GM18526 (cell line): ENCODE results near the gene ZSCAN30.

Source experiments
- POLR2A ChIP-seq: IDR thresholded peaks from 3 replicates; pipeline ENCODE4 v1.6.1; 2011; ENCODE audit not compliant: insufficient read length; ENCODE audit errors: extremely low read depth

The ZSCAN30 gene

DNA sequence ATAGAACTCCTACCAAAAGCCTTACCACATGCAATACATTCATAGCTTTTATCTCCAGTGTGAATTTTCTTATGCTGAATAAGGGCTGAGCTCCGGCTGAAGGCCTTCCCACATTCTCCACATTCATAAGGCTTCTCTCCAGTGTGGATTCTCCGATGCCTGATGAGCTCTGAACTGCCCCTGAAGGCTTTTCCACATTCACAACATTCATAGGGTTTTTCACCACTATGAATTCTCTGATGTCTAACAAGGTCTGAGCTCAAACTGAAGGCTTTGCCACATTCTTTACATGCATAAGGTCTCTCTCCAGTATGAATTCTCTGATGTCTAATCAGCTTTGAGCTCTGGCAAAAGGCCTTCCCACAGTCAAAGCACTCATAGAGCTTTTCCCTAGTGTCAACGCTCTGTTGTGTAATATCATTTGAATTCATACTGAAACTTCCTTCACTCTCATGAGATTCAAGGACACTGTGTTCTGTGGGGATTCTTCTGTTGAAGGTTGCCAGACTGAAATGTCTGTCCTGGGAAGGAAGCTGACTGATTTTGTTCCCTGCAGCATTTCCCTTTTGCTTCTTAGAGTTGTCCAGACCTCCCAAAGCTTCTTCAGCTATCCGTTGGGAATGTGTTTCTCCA, 36.3 kb downstream of the ZSCAN30 start:
- TF ChIP-seq POLR2A: no peak

GRCh38 chr18:35252466-35252865, 37.6 kb downstream of the ZSCAN30 start:
- TF ChIP-seq POLR2A: no peak

- no peak for TF ChIP-seq POLR2A
These were observed 41.6 kb downstream of the ZSCAN30 start for GRCh38 chr18:35248429-35248828.

DNA sequence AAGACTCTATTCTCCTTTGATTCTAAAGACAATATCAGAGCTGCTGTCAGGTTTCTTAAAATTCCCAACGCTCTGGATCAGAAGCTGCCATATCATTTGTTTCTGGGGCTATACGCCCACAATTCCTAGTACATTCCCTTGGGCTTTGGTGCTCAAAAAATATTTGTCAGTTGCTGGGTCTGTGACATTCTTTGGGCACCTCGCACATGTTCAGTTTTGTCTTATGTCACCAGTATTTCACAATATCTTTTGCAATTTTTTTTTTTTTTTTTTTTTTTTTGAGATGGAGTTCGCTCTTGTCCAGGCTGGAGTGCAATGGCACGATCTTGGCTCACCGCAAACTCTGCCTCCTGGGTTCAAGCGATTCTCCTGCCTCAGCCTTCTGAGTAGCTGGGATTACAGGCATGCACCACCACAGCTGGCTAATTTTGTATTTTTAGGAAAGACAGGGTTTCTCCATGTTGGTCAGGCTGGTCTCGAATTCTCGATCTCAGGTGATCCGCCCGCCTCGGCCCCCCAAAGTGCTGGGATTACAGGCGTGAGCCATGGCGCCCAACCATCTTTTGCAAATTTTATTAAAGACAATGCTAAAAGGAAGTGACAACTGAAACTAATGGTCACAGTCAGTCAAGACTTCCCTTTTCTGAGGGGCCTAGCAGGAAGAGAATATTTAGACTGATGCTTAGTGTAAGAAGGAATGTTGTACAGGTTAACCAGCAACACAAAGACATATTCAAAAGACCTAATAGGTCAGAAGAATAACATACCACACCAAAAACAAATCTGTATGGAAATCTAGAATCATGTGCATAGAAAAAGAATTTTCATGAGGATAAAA, 42.4 kb downstream of the ZSCAN30 start:
- TF ChIP-seq POLR2A: no peak

GRCh38 chr18:35246831-35247230, 43.2 kb downstream of the ZSCAN30 start:
- TF ChIP-seq POLR2A: no peak

DNA sequence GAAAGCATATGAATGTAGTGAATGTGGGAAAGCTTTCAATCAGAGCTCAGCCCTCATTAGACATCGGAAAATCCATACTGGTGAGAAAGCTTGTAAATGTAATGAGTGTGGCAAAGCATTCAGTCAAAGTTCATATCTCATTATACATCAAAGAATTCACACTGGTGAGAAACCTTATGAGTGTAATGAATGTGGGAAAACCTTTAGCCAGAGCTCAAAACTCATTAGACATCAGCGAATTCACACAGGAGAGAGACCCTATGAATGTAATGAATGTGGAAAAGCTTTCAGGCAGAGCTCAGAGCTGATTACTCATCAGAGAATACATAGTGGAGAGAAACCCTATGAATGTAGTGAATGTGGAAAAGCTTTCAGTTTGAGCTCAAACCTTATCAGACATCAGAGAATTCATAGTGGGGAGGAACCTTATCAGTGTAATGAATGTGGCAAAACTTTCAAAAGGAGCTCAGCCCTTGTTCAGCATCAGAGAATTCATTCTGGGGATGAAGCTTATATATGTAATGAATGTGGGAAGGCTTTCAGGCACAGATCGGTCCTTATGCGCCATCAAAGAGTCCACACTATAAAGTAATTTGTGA, 44.2 kb downstream of the ZSCAN30 start:
- no peak for TF ChIP-seq POLR2A

DNA sequence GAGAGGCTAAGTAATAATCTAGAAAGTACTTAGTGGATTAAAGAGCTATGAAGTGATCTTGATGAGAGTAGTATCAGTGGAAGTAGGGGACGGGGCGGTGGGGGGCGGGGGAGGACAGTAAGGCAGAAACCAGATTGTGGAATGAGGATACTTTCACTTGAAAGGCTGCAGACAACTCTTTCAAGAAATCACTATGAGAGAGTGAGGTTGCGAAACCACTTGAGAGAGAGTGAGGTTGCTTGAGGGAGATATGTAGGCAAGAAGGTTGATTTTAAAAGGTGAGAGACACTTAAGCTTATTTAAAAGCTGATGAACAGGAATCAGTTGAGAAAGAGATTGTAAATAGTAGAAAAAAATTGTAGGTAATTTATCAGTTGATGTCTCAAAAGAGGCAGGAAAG, 45.4 kb downstream of the ZSCAN30 start:
- TF ChIP-seq POLR2A: no peak

GRCh38 chr18:35242426-35242825, 47.6 kb downstream of the ZSCAN30 start:
- TF ChIP-seq POLR2A: no peak

- no peak for TF ChIP-seq POLR2A
These were observed 48.6 kb downstream of the ZSCAN30 start for GRCh38 chr18:35241448-35241804.

DNA sequence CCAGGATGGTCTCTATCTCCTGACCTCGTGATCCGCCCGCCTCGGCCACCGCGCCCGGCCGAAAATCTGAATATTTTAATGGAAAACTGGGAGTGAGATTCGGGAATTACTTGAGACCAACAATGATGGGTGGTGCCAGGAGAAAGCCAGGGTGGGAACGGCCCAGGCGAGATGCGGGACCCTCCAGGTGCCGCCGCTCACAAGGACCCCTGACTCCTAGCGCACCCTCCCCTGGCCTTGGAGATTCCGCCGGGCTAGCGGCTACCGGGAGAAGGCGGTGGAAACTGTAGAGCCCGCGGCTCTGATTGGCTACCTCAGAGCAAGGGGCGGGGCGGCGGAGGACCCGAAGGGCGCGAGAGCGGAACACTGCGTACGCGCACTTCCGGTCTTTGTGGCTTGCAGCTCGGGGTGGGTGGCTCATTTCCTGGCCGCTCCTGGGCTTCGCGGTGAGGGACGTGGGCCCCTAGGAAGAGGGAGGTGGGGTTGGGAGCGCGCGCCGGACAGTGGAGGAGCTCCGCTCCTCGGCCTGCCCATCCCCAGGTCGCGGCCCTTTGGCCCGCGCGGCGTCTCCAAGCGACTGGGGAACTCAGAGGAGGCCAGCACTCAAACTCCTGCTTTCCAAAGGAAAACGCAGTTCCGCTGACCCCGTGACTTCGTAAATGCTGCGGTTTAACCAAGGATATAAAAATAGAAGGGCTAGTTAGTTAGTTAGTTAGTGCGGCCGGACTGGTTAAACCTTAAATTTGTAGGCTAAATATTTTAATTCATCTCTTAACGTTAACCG, 49.2 kb downstream of the ZSCAN30 start, which contains the start of gene ZNF397:
TSS of gene ZNF397 (plus strand) at position 371 of the 784 bp plus-strand sequence. CDS start 1,437 bp downstream, outside the sequence.
- peak; percentile 86 for TF ChIP-seq POLR2A

GRCh38 chr18:35239314-35239713, 50.7 kb downstream of the ZSCAN30 start:
- TF ChIP-seq POLR2A: no peak

- TF ChIP-seq POLR2A: no peak
These were observed 53.3 kb downstream of the ZSCAN30 start for GRCh38 chr18:35236571-35237363.

- TF ChIP-seq POLR2A: no peak
These were observed 59.0 kb downstream of the ZSCAN30 start for GRCh38 chr18:35231052-35231451.

- no peak for TF ChIP-seq POLR2A
These were observed 62.8 kb downstream of the ZSCAN30 start for GRCh38 chr18:35227254-35227653.

- no peak for TF ChIP-seq POLR2A
These were observed 66.2 kb downstream of the ZSCAN30 start for GRCh38 chr18:35223797-35224196.

- no peak for TF ChIP-seq POLR2A
These were observed 69.6 kb downstream of the ZSCAN30 start for GRCh38 chr18:35220424-35220823.
